ENCODE results near the gene SPOCK1.

DNA sequence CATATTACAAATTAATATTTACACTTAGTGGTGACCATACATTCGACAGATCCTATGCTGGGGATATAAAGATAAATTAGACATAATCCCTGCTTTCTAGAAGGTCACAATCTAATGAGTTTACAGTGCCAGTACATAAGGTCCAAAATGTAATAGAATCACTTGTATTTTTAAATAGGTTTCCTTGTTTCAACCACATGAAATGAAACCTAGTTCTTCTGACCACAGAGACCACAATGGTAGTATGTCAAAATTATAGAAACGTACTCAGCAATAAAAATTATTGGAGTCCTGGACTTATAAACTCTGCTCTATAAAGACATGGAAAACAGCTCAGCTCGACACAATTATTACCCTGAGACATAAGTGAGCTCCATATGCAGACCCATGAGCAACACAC, 444.3 kb downstream of the SPOCK1 start:
- TF ChIP-seq GATA3 (IDR thresholded peaks at IDR 0.05; ENCODE audit: low read depth, low read length) (no peak), GATA2 (IDR thresholded peaks at IDR 0.05; ENCODE audit: low read depth, low read length) (no peak)

All from SH-SY5Y (cell line).